Measurements from ENCODE around the gene SUCLA2.
A peak's percentile ranks its signal among the peaks of the same experiment; 100 is the strongest.
"Not testable (repeated sequence)": the region's sequence is repeated elsewhere in the genome, so short reads cannot be mapped to it uniquely, and the experiment has no call there.

Gene SUCLA2

GRCh38 chr13:48000559-48001113, 437 bp downstream of the SUCLA2 start:
- in situ Hi-C loops (cut with HindIII; ENCODE audit: low pct_ligation_motif_present, low pct_unique_long_range_greater_than_20kb, low sequenced_read_pairs): no loop called here
- peak; percentile 7 for DNase-seq

- in situ Hi-C loops (cut with HindIII; ENCODE audit: low pct_ligation_motif_present, low pct_unique_long_range_greater_than_20kb, low sequenced_read_pairs): no loop called here
Observed at GRCh38 chr13:47999973-48000372, 1.1 kb downstream of the SUCLA2 start.

GRCh38 chr13:47997384-47997783, 3.7 kb downstream of the SUCLA2 start:
- in situ Hi-C loops (cut with HindIII; ENCODE audit: low pct_ligation_motif_present, low pct_unique_long_range_greater_than_20kb, low sequenced_read_pairs): no loop called here
- no peak for DNase-seq

More at GRCh38 chr13:47999973-48000372, 1.1 kb downstream of the SUCLA2 start:
- no peak for DNase-seq

GRCh38 chr13:47991859-47992258, 9.2 kb downstream of the SUCLA2 start:
- DNase-seq: no peak
- in situ Hi-C loops (cut with HindIII; ENCODE audit: low pct_ligation_motif_present, low pct_unique_long_range_greater_than_20kb, low sequenced_read_pairs): no loop called here

- no peak for DNase-seq
- in situ Hi-C loops (cut with HindIII; ENCODE audit: low pct_ligation_motif_present, low pct_unique_long_range_greater_than_20kb, low sequenced_read_pairs): no loop called here
Observed at GRCh38 chr13:47990920-47991466, 10.1 kb downstream of the SUCLA2 start.

- in situ Hi-C loops (cut with HindIII; ENCODE audit: low pct_ligation_motif_present, low pct_unique_long_range_greater_than_20kb, low sequenced_read_pairs): no loop called here
Observed at GRCh38 chr13:47990427-47990826, 10.6 kb downstream of the SUCLA2 start.

GRCh38 chr13:47983070-47983469, 18.0 kb downstream of the SUCLA2 start:
- in situ Hi-C loops (cut with HindIII; ENCODE audit: low pct_ligation_motif_present, low pct_unique_long_range_greater_than_20kb, low sequenced_read_pairs): no loop called here
- no peak for DNase-seq

More at GRCh38 chr13:47990427-47990826, 10.6 kb downstream of the SUCLA2 start:
- no peak for DNase-seq

- in situ Hi-C loops (cut with HindIII; ENCODE audit: low pct_ligation_motif_present, low pct_unique_long_range_greater_than_20kb, low sequenced_read_pairs): no loop called here
- DNase-seq: no peak
Observed at GRCh38 chr13:47976325-47976724, 24.7 kb downstream of the SUCLA2 start.

- no peak for DNase-seq
- in situ Hi-C loops (cut with HindIII; ENCODE audit: low pct_ligation_motif_present, low pct_unique_long_range_greater_than_20kb, low sequenced_read_pairs): no loop called here
Observed at GRCh38 chr13:47964863-47965262, 36.2 kb downstream of the SUCLA2 start.

- in situ Hi-C loops (cut with HindIII; ENCODE audit: low pct_ligation_motif_present, low pct_unique_long_range_greater_than_20kb, low sequenced_read_pairs): no loop called here
Observed at GRCh38 chr13:47962237-47962636, 38.8 kb downstream of the SUCLA2 start.

GRCh38 chr13:47959468-47960247, 41.4 kb downstream of the SUCLA2 start:
- in situ Hi-C loops (cut with HindIII; ENCODE audit: low pct_ligation_motif_present, low pct_unique_long_range_greater_than_20kb, low sequenced_read_pairs): no loop called here
- no peak for DNase-seq

More at GRCh38 chr13:47962237-47962636, 38.8 kb downstream of the SUCLA2 start:
- no peak for DNase-seq

GRCh38 chr13:47957073-47957472, 44.0 kb downstream of the SUCLA2 start:
- in situ Hi-C loops (cut with HindIII; ENCODE audit: low pct_ligation_motif_present, low pct_unique_long_range_greater_than_20kb, low sequenced_read_pairs): no loop called here
- no peak for DNase-seq

GRCh38 chr13:47955836-47956235, 45.2 kb downstream of the SUCLA2 start:
- no peak for DNase-seq
- in situ Hi-C loops (cut with HindIII; ENCODE audit: low pct_ligation_motif_present, low pct_unique_long_range_greater_than_20kb, low sequenced_read_pairs): no loop called here

GRCh38 chr13:47949799-47950198, 51.3 kb downstream of the SUCLA2 start:
- DNase-seq: no peak
- in situ Hi-C loops (cut with HindIII; ENCODE audit: low pct_ligation_motif_present, low pct_unique_long_range_greater_than_20kb, low sequenced_read_pairs): no loop called here

- DNase-seq: no peak
- in situ Hi-C loops (cut with HindIII; ENCODE audit: low pct_ligation_motif_present, low pct_unique_long_range_greater_than_20kb, low sequenced_read_pairs): no loop called here
Observed at GRCh38 chr13:47945738-47946137, 55.3 kb downstream of the SUCLA2 start.

- in situ Hi-C loops (cut with HindIII; ENCODE audit: low pct_ligation_motif_present, low pct_unique_long_range_greater_than_20kb, low sequenced_read_pairs); DNase-seq: not testable (repeated sequence)
Observed at GRCh38 chr13:47945146-47945545, 55.9 kb downstream of the SUCLA2 start.

GRCh38 chr13:47934371-47934770, 66.7 kb downstream of the SUCLA2 start:
- in situ Hi-C loops (cut with HindIII; ENCODE audit: low pct_ligation_motif_present, low pct_unique_long_range_greater_than_20kb, low sequenced_read_pairs): no loop called here
- DNase-seq: no peak

GRCh38 chr13:47932950-47933923, 67.8 kb downstream of the SUCLA2 start:
- in situ Hi-C loops (cut with HindIII; ENCODE audit: low pct_ligation_motif_present, low pct_unique_long_range_greater_than_20kb, low sequenced_read_pairs): no loop called here
- DNase-seq: no peak
